Heart left ventricle (tissue), 16 donors: ENCODE results near the gene NUP210. TPM values are rescaled to one million over a fixed set of nuclear protein-coding genes. Genes with fewer than 3 reads are reported as not detected.
A peak's percentile ranks its signal among the peaks of the same experiment; 100 is the strongest.

Experiments used
- ATAC-seq, 4 donors: fragments of 200-7000 bp; cut with Tn5 transposase; one replicate each; pipeline ENCODE4 v1.9.1; 2020 to 2022; ENCODE audit warnings: moderate library complexity in 4 of 4, mild to moderate bottlenecking in 3 of 4, moderate number of reproducible peaks in 1 of 4
- DNase-seq, 5 donors: peaks; one replicate each; pipeline ENCODE4 v3.0.0-alpha.2; 2020
- H3K27ac ChIP-seq, 12 donors: fragments of 200-600 bp; sonication (generic) in 4 of 12; one replicate each; pipeline versions ENCODE4 v1.5.0 to v1.8.0; 2016 to 2022; ENCODE audit warnings: mild to moderate bottlenecking in 2 of 12
- H3K27me3 ChIP-seq, 9 donors: fragments of 200-600 bp; sonication (generic) in 2 of 9; one replicate each; pipeline versions ENCODE4 v1.5.1 to v1.8.0; 2016 to 2022; ENCODE audit warnings: mild to moderate bottlenecking in 3 of 9
- H3K36me3 ChIP-seq, 9 donors: fragments of 200-600 bp; sonication (generic) in 2 of 9; one replicate each; pipeline versions ENCODE4 v1.5.0 to v1.8.0; 2018 to 2022; ENCODE audit warnings: mild to moderate bottlenecking in 2 of 9
- H3K4me1 ChIP-seq, 12 donors: fragments of 200-600 bp; sonication (generic) in 4 of 12; one replicate each; pipeline versions ENCODE4 v1.5.0 to v1.8.0; 2016 to 2022; ENCODE audit warnings: mild to moderate bottlenecking in 3 of 12
- H3K4me3 ChIP-seq, 12 donors: fragments of 200-600 bp; sonication (generic) in 4 of 12; one replicate each; pipeline versions ENCODE4 v1.5.0 to v1.8.0; 2017 to 2022; ENCODE audit warnings: mild to moderate bottlenecking in 9 of 12, moderate library complexity in 4 of 12
- H3K9me3 ChIP-seq, 12 donors: fragments of 200-600 bp; sonication (generic) in 4 of 12; one replicate each; pipeline versions ENCODE4 v1.5.0 to v1.8.0; 2016 to 2022; ENCODE audit warnings: mild to moderate bottlenecking in 1 of 12
- CTCF ChIP-seq, 12 donors: fragments of 200-600 bp; sonication (generic) in 4 of 12; IDR thresholded peaks; one replicate each; pipeline versions ENCODE4 v1.5.0 to v1.8.0; 2018 to 2022; ENCODE audit warnings: antibody characterized with exemption in 12 of 12, mild to moderate bottlenecking in 5 of 12
- POLR2A ChIP-seq, 2 donors: fragments of 450-650 bp; IDR thresholded peaks; one replicate each; pipeline ENCODE4 v1.6.1; 2017; ENCODE audit warnings: antibody characterized with exemption in 2 of 2, mild to moderate bottlenecking in 2 of 2, moderate library complexity in 2 of 2
- WGBS, 4 donors: extraction: QIAGEN DNeasy Blood & Tissue Kit in 2 of 4; methylation state at CpG; one replicate each; pipeline versions ENCODE4 v1.1.5 to v1.1.7; 2013 to 2018; 5-methylcytosine and 5-hydroxymethylcytosine counted together
- intact Hi-C, 10 donors: fragments of 100-400 bp; cut with DNase I; formaldehyde crosslinking; loops; one replicate each; pipeline versions ENCODE4 v1.11.1 to v1.14.2; 2022
- polyA plus RNA-seq, 2 donors: library from polyadenylated mRNA; stranded (reverse); fragments of 200-250 nt; gene quantifications; one replicate each; pipeline ENCODE4 v1.2.3, GENCODE V29; 2013
- total RNA-seq, 9 donors: library from RNA; depleted of rRNA in 2 of 9; stranded (reverse); fragments of >200 nt in 2 of 9; fragmentation: NEBNext Ultra II Directional in 3 of 9; extraction: Animal tissue kit (Norgen Biotek cat#: 25700) in 3 of 9; gene quantifications; one replicate each; pipeline versions ENCODE4 v1.1.0 to v1.2.4, GENCODE V29; 2016 to 2023
- donor health status: ischemic (EF 13 %, LVEDD 7.1; RV severe dilation, severe dysfunction).
- donor health status: healthy with polysubstance abuse.
- donor health status: DM: no; HTN: yes; CAD: no.
- donor health status: DM: no; HTN: no; CAD: no.
- donor health status: ischemic (EF 25% LVEDD 6.9; RV normal size, moderate dysfunction).
- donor health status: ischemic (EF 25% LVEDD 5.7; RV mildly dilated, moderate dysfunction).
- donor health status: healthy.
- donor health status: DM: yes; HTN: yes; CAD: no.
- donor health status: ischemic (EF 35%, LVEDD 5.7; RV mildly dilated, moderate dysfunction).
- donor health status: nonischemic (EF 11% LVEDD 7.7; RV severe dilation, severe dysfunction).
- donor health status: DM: yes; HTN: yes; CAD: no.
- donor health status: PGD.
- donor health status: ischemic (EF 29% LVEDD 5.4; RV normal size, mild dysfunction).
- donor health status: nonischemic (EF 23%, LVEDD 6.1; RV moderate dilation, normal function).

The NUP210 gene
- total and polyA plus RNA-seq, 11 donors = 1.3 to 9.7 (median 2.6) TPM

- no peak for DNase-seq
- H3K27ac ChIP-seq = peak overlapping the region; percentile 73 to 90 (median 82)
Observed at GRCh38 chr3:13282358-13282985, 137.7 kb downstream of the NUP210 start.

GRCh38 chr3:13281507-13282357 is 138.4 kb downstream of the NUP210 start:
- Histone ChIP-seq H3K4me3 (peak overlapping the region; percentile 50 to 80 (median 66)), H3K27ac (peak overlapping the region; percentile 73 to 90 (median 82)), H3K27me3 (peaks cover 6 to 50% (median 31%) of the 10 kb centered on the region in 9 donors), H3K9me3 (peaks cover 0 to 12% (median 5%) of the 10 kb centered on the region in 12 donors), H3K4me1 (peaks cover 0 to 30% (median 9%) of the 10 kb centered on the region in 12 donors), H3K36me3 (no peaks in the 10 kb centered on the region)
- DNase-seq = peak; percentile 73 to 78 (median 77)
- TF ChIP-seq POLR2A (IDR thresholded peaks at IDR 0.05) (peak in 1 of 2 donors; percentile 45), CTCF (IDR thresholded peaks at IDR 0.05) (no peak)
- intact Hi-C loops = loop anchor here in 8 of 10 donors (2.0 to 10.0 kb wide), 5 partner anchors 57 to 189 kb away; no protein-coding TSS in a partner anchor
- peak; percentile 75 to 84 (median 76) for ATAC-seq
- 6 to 11% (median 6%) methylated on average over 37 to 47 of the region's 47 CpGs; no CpG with 5 or more reads in 1 of the 4 donors for WGBS, 4 donors

More at GRCh38 chr3:13282358-13282985, 137.7 kb downstream of the NUP210 start:
- ATAC-seq = no peak
- Histone ChIP-seq H3K27me3 (peaks cover 6 to 50% (median 31%) of the 10 kb centered on the region in 9 donors), H3K36me3 (no peaks in the 10 kb centered on the region), H3K4me3 (peak overlapping the region; percentile 50 to 80 (median 66)), H3K9me3 (peaks cover 0 to 19% (median 7%) of the 10 kb centered on the region in 12 donors), H3K4me1 (peaks cover 0 to 27% (median 9%) of the 10 kb centered on the region in 12 donors)
- 1 to 2% (median 1%) methylated on average over 26 to 87 of the region's 87 CpGs for WGBS, 4 donors
- no peak for TF ChIP-seq CTCF (IDR thresholded peaks at IDR 0.05)
- no peak for TF ChIP-seq POLR2A (IDR thresholded peaks at IDR 0.05)
- intact Hi-C loops = loop anchor here in 8 of 10 donors (2.0 to 10.0 kb wide), 5 partner anchors 58 to 190 kb away; no protein-coding TSS in a partner anchor

GRCh38 chr3:13280811-13281506 is 139.2 kb downstream of the NUP210 start:
- Histone ChIP-seq H3K9me3 (peaks cover 0 to 9% (median 5%) of the 10 kb centered on the region in 12 donors), H3K4me3 (peak overlapping the region in 10 of 12 donors; percentile 50 to 80 (median 69)), H3K27ac (peak overlapping the region; percentile 47 to 90 (median 81)), H3K4me1 (peaks cover 0 to 35% (median 11%) of the 10 kb centered on the region in 12 donors), H3K27me3 (peaks cover 6 to 48% (median 31%) of the 10 kb centered on the region in 9 donors), H3K36me3 (no peaks in the 10 kb centered on the region)
- intact Hi-C loops = loop anchor here in 8 of 10 donors (5.0 to 10.0 kb wide), 4 partner anchors 56 to 189 kb away; no protein-coding TSS in a partner anchor
- TF ChIP-seq POLR2A (IDR thresholded peaks at IDR 0.05) = no peak
- DNase-seq (peak in 2 of 5 donors; percentile 41 to 65), ATAC-seq (peak; percentile 11 to 63 (median 42))
- WGBS, 4 donors = 39 to 52% (median 43%) methylated on average over 12 to 19 of the region's 19 CpGs
